PC-9 (cell line): ENCODE data around the gene MAPK8IP3. TPM values are rescaled to one million over a fixed set of nuclear protein-coding genes. Genes with fewer than 3 reads are reported as not detected.
A peak's percentile ranks its signal among the peaks of the same experiment; 100 is the strongest.

Experiments
- BruUV-seq: library from RNA; stranded (reverse); fragments of 400-500 nt; replicated peaks from 2 replicates; lab custom pipeline; 2021; lab: Mats Ljungman, UMichigan
- CTCF ChIA-PET: fragments of 300-600 bp; sonication (Branson Sonifier 250); formaldehyde crosslinking; loops from one replicate; lab custom pipeline; 2022; ENCODE audit warnings: antibody characterized with exemption; lab: Charles Lee
- POLR2A ChIA-PET: fragments of 300-600 bp; sonication (Branson Sonifier 250); formaldehyde crosslinking; loops from one replicate; lab custom pipeline; 2022; ENCODE audit warnings: antibody characterized with exemption; ENCODE audit not compliant: unreplicated experiment; lab: Charles Lee
- DNase-seq, 2 experiments: peaks; one replicate each; pipeline versions ENCODE4 v3.0.0 to v3.0.0-alpha.2; 2015 to 2022; ENCODE audit warnings: mixed read lengths in 1 of 2
- H2AFZ ChIP-seq: fragments of 200-600 bp; sonication (generic); 2 replicates; pipeline ENCODE4 v1.8.1; 2017; ENCODE audit warnings: antibody characterized with exemption
- H3F3A ChIP-seq: fragments of 200-600 bp; sonication (generic); 2 replicates; pipeline ENCODE4 v1.8.1; 2017; ENCODE audit warnings: antibody characterized with exemption, mild to moderate bottlenecking, low read depth; ENCODE audit not compliant: insufficient read depth
- H3K27ac ChIP-seq: fragments of 200-600 bp; sonication (generic); 2 replicates; pipeline ENCODE4 v1.6.1; 2016; ENCODE audit warnings: mixed run types
- H3K27me3 ChIP-seq: fragments of 200-600 bp; sonication (generic); 2 replicates; pipeline ENCODE4 v1.6.1; 2016; ENCODE audit warnings: low read depth, mixed run types; ENCODE audit not compliant: insufficient read depth
- H3K36me3 ChIP-seq: fragments of 200-600 bp; sonication (generic); 2 replicates; pipeline ENCODE4 v1.6.1; 2016; ENCODE audit warnings: low read depth, mixed run types
- H3K4me1 ChIP-seq: fragments of 200-600 bp; sonication (generic); replicated peaks from 2 replicates; pipeline ENCODE4 v1.6.1; 2016; ENCODE audit warnings: mixed run types; ENCODE audit not compliant: insufficient read depth
- H3K4me2 ChIP-seq: fragments of 200-600 bp; sonication (generic); 2 replicates; pipeline ENCODE4 v1.6.1; 2017; ENCODE audit warnings: mixed run types
- H3K4me3 ChIP-seq: fragments of 200-600 bp; sonication (generic); 2 replicates; pipeline ENCODE4 v1.6.1; 2016; ENCODE audit warnings: mixed run types
- H3K79me2 ChIP-seq: fragments of 200-600 bp; sonication (generic); 2 replicates; pipeline ENCODE4 v1.6.1; 2017; ENCODE audit warnings: low read depth, mixed run types
- H3K9me2 ChIP-seq: fragments of 200-600 bp; sonication (generic); 2 replicates; pipeline ENCODE4 v1.8.1; 2017; ENCODE audit warnings: mild to moderate bottlenecking; ENCODE audit not compliant: insufficient read depth
- H3K9me3 ChIP-seq: fragments of 200-600 bp; sonication (generic); 2 replicates; pipeline ENCODE4 v1.8.1; 2016; ENCODE audit warnings: low read depth; ENCODE audit not compliant: insufficient read depth
- H4K20me1 ChIP-seq: fragments of 200-600 bp; sonication (generic); 2 replicates; pipeline ENCODE4 v1.8.1; 2017; ENCODE audit not compliant: insufficient read depth
- CTCF ChIP-seq: fragments of 200-600 bp; sonication (generic); conservative IDR thresholded peaks from 2 replicates; pipeline ENCODE4 v1.6.1; 2017; ENCODE audit warnings: mixed run types, antibody characterized with exemption, mild to moderate bottlenecking, moderate library complexity
- EZH2 ChIP-seq: fragments of 200-600 bp; sonication (generic); IDR thresholded peaks from 2 replicates; pipeline ENCODE4 v1.8.0; 2017; ENCODE audit warnings: antibody characterized with exemption, low read depth
- intact Hi-C: fragments of 100-400 bp; cut with micrococcal nuclease; formaldehyde crosslinking; loops from one replicate; pipeline ENCODE4 v1.10.0; 2022; ENCODE audit not compliant: unreplicated experiment
- total RNA-seq: library from RNA; stranded (reverse); gene quantifications from 2 replicates; pipeline ENCODE4 v1.2.3, GENCODE V29; 2021

The MAPK8IP3 gene
- total RNA-seq, 1 experiment from 2014 or later: 125 TPM

- Histone ChIP-seq H3K27ac (no peak overlapping the region), H3K4me2 (no peak overlapping the region), H3F3A (peaks cover 9% of the 10 kb centered on the region; the same call in 1 of the 2 replicates), H3K9me3 (no peaks in the 10 kb centered on the region), H3K4me3 (no peak overlapping the region), H3K9me2 (no peaks in the 10 kb centered on the region), H3K79me2 (no peaks in the 10 kb centered on the region), H3K27me3 (no peaks in the 10 kb centered on the region), H2AFZ (no peak overlapping the region), H3K36me3 (0 out of 2 replicates have a peak, but pooled peaks cover 6% of the 10 kb centered on the region), H4K20me1 (no peaks in the 10 kb centered on the region), H3K4me1 (no peaks in the 10 kb centered on the region)
- intact Hi-C loops: no loop called here
- no TSS peak for BruUV-seq
- no peak for DNase-seq
- ChIA-PET CTCF (no interaction called here), POLR2A (no interaction called here)
- TF ChIP-seq CTCF: 0 out of 2 replicates have a peak, but pooled peaks have one; percentile 27
- no peak for TF ChIP-seq EZH2
Measured at GRCh38 chr16:1812732-1813163, 106.8 kb downstream of the MAPK8IP3 start.

GRCh38 chr16:1815461-1815860, 109.5 kb downstream of the MAPK8IP3 start:
- Histone ChIP-seq H3K27me3 (no peaks in the 10 kb centered on the region), H2AFZ (no peak overlapping the region), H3K4me1 (no peaks in the 10 kb centered on the region), H3K36me3 (0 out of 2 replicates have a peak, but pooled peaks cover 6% of the 10 kb centered on the region), H3F3A (peaks cover 9% of the 10 kb centered on the region; the same call in 1 of the 2 replicates), H3K9me3 (no peaks in the 10 kb centered on the region), H3K4me3 (no peak overlapping the region), H4K20me1 (no peaks in the 10 kb centered on the region), H3K27ac (no peak overlapping the region), H3K9me2 (no peaks in the 10 kb centered on the region), H3K79me2 (no peaks in the 10 kb centered on the region), H3K4me2 (no peak overlapping the region)
- TF ChIP-seq EZH2: no peak
- TF ChIP-seq CTCF: no peak
- intact Hi-C loops: no loop called here
- DNase-seq: no peak
- ChIA-PET POLR2A (no interaction called here), CTCF (no interaction called here)
- BruUV-seq: no TSS peak

- POLR2A ChIA-PET: no interaction called here
- no TSS peak for BruUV-seq
- CTCF ChIA-PET: no interaction called here
Measured at GRCh38 chr16:1816396-1817275, 110.6 kb downstream of the MAPK8IP3 start.

More at GRCh38 chr16:1816396-1817275, 110.6 kb downstream of the MAPK8IP3 start:
- Histone ChIP-seq H3K79me2 (no peaks in the 10 kb centered on the region), H3K9me2 (no peaks in the 10 kb centered on the region), H3K36me3 (0 out of 2 replicates have a peak, but pooled peaks cover 6% of the 10 kb centered on the region), H3K27me3 (no peaks in the 10 kb centered on the region), H3K4me2 (no peak overlapping the region), H3K4me3 (no peak overlapping the region), H4K20me1 (no peaks in the 10 kb centered on the region), H3F3A (peaks cover 9% of the 10 kb centered on the region; the same call in 1 of the 2 replicates), H3K27ac (no peak overlapping the region), H3K9me3 (no peaks in the 10 kb centered on the region), H2AFZ (no peak overlapping the region), H3K4me1 (no peaks in the 10 kb centered on the region)
- intact Hi-C loops: no loop called here
- no peak for DNase-seq
- TF ChIP-seq EZH2 (no peak), CTCF (no peak)
